ENCODE data around the gene BCL2. TPM values are rescaled to one million over a fixed set of nuclear protein-coding genes. Genes with fewer than 3 reads are reported as not detected.

Gene BCL2
- polyA plus RNA-seq, 1 of the 3 experiments (the other 2 are of a cell fraction), result 1.5 TPM

DNA sequence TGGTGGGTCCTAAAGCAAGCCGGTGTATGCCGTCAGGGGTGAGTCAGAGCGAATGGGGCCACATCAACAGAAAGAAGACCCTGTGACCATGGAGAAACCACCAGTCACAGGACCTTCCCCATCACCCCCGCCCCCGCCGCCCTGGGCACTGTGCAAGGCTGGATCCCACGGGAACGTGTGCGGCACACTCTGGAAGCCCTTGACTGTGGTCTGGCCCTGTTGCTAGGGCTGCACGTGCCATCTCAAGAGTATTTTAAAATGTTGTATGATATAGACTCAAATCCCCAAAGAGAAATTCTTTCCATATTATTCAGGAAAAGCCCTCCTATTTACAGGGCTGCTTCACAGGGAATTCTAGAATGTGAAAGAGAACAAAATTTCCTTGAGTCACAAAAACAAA, 174.8 kb downstream of the BCL2 start:
- Histone ChIP-seq H3K36me3 (replicated peaks in 1 of 2; ENCODE audit: control insufficient read depth in 1 of 2, insufficient read depth in 2 of 2, low read length in 1 of 2) (no peaks in the 10 kb centered on the region), H3K9me2 (no peaks in the 10 kb centered on the region), H3K4me3 (ENCODE audit: low read depth in 2 of 2, low read length in 1 of 2) (no peak overlapping the region), H2AFZ (ENCODE audit: low read depth) (no peak overlapping the region), H3F3A (replicated peaks; ENCODE audit: insufficient read depth) (no peaks in the 10 kb centered on the region), H4K20me1 (ENCODE audit: insufficient read depth) (no peaks in the 10 kb centered on the region), H3K27me3 (ENCODE audit: insufficient read depth) (no peaks in the 10 kb centered on the region), H3K9me3 (no peaks in the 10 kb centered on the region), H3K4me2 (no peak overlapping the region), H3K27ac (ENCODE audit: low read depth in 2 of 2, low read length in 1 of 2) (no peak overlapping the region), H3K9ac (no peak overlapping the region), H3K79me2 (ENCODE audit: insufficient read depth) (no peaks in the 10 kb centered on the region), H3K4me1 (ENCODE audit: control insufficient read depth in 1 of 2, insufficient read depth in 2 of 2, low read depth in 1 of 2, low read length in 1 of 2) (peaks cover 0 to 36% of the 10 kb centered on the region in 2 experiments; a peak in 2 of 4 replicates)
- no peak for DNase-seq
- ChIA-PET POLR2A (no interaction called here), CTCF (interaction anchor here (0.6 to 3.1 kb wide), 4 partner anchors 26 to 178 kb away, joined by 3 to 20 read pairs (median 6); no protein-coding TSS in a partner anchor)
- TF ChIP-seq GATA2 (CRISPR knock-in tag; IDR thresholded peaks at IDR 0.05) (no peak), FOXJ3 (CRISPR knock-in tag; IDR thresholded peaks at IDR 0.05) (no peak), MEF2A (IDR thresholded peaks at IDR 0.05; ENCODE audit: borderline replicate concordance, low read depth) (no peak), MXI1 (IDR thresholded peaks at IDR 0.05; ENCODE audit: low read depth, low read length) (no peak), JUND (IDR thresholded peaks at IDR 0.05) (no peak)
- TF ChIP-seq, protein P1, sequence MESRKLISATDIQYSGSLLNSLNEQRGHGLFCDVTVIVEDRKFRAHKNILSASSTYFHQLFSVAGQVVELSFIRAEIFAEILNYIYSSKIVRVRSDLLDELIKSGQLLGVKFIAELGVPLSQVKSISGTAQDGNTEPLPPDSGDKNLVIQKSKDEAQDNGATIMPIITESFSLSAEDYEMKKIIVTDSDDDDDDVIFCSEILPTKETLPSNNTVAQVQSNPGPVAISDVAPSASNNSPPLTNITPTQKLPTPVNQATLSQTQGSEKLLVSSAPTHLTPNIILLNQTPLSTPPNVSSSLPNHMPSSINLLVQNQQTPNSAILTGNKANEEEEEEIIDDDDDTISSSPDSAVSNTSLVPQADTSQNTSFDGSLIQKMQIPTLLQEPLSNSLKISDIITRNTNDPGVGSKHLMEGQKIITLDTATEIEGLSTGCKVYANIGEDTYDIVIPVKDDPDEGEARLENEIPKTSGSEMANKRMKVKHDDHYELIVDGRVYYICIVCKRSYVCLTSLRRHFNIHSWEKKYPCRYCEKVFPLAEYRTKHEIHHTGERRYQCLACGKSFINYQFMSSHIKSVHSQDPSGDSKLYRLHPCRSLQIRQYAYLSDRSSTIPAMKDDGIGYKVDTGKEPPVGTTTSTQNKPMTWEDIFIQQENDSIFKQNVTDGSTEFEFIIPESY (IDR thresholded peaks at IDR 0.05; ENCODE audit: borderline replicate concordance, low read depth), result no peak
- TF ChIP-seq, protein P2, sequence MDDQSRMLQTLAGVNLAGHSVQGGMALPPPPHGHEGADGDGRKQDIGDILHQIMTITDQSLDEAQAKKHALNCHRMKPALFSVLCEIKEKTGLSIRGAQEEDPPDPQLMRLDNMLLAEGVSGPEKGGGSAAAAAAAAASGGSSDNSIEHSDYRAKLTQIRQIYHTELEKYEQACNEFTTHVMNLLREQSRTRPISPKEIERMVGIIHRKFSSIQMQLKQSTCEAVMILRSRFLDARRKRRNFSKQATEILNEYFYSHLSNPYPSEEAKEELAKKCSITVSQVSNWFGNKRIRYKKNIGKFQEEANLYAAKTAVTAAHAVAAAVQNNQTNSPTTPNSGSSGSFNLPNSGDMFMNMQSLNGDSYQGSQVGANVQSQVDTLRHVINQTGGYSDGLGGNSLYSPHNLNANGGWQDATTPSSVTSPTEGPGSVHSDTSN (IDR thresholded peaks at IDR 0.05), result no peak
- 86% methylated on average over 4 of the region's 10 CpGs for WGBS (ENCODE audit: low lambda C conversion rate)

DNA sequence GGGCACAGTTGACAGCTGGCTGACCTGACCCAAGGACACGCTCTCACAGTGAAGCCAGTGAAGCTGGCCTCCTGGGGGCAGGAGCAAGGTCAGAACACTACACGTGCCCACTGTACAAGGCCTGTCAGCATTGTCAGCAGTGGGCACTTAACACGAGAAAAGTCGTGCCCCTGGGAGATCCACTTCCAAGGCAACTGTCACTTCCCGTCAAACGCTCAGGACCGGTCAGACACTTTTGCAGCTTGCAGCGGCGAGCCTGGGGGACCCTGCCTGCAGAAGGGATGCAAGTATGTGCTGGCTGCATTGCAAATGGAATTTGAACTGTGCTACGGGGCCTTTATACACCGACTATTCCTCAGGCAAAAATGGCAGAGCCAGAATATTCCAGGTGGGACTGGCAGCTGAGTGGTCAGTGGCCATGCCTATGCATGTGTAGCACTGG, 176.2 kb downstream of the BCL2 start:
- Histone ChIP-seq H3K9me3 (no peaks in the 10 kb centered on the region), H3K4me3 (ENCODE audit: low read depth in 2 of 2, low read length in 1 of 2) (no peak overlapping the region), H3K9ac (no peak overlapping the region), H2AFZ (ENCODE audit: low read depth) (no peak overlapping the region), H3K4me1 (ENCODE audit: control insufficient read depth in 1 of 2, insufficient read depth in 2 of 2, low read depth in 1 of 2, low read length in 1 of 2) (peaks cover 0 to 31% of the 10 kb centered on the region in 2 experiments; a peak in 2 of 4 replicates), H3F3A (replicated peaks; ENCODE audit: insufficient read depth) (no peaks in the 10 kb centered on the region), H3K36me3 (replicated peaks in 1 of 2; ENCODE audit: control insufficient read depth in 1 of 2, insufficient read depth in 2 of 2, low read length in 1 of 2) (no peaks in the 10 kb centered on the region), H4K20me1 (ENCODE audit: insufficient read depth) (no peaks in the 10 kb centered on the region), H3K79me2 (ENCODE audit: insufficient read depth) (no peaks in the 10 kb centered on the region), H3K9me2 (no peaks in the 10 kb centered on the region), H3K4me2 (no peak overlapping the region), H3K27me3 (ENCODE audit: insufficient read depth) (no peaks in the 10 kb centered on the region), H3K27ac (ENCODE audit: low read depth in 2 of 2, low read length in 1 of 2) (peak overlapping the region in 1 of 2 experiments; percentile 90; a peak in 2 of 4 replicates)
- peak; percentile 45 for DNase-seq
- CTCF ChIA-PET, result interaction anchor here (0.9 to 3.1 kb wide), 6 partner anchors 11 to 175 kb away, joined by 3 to 20 read pairs (median 4); no protein-coding TSS in a partner anchor
- POLR2A ChIA-PET, result no interaction called here
- WGBS (ENCODE audit: low lambda C conversion rate), result 84% methylated on average over 11 of the region's 11 CpGs
- TF ChIP-seq FOSL2 (IDR thresholded peaks at IDR 0.05; ENCODE audit: borderline replicate concordance, low read depth) (no peak), NFIC (IDR thresholded peaks at IDR 0.05; ENCODE audit: borderline replicate concordance) (no peak), GABPA (IDR thresholded peaks at IDR 0.05; ENCODE audit: low read depth) (no peak), MXI1 (IDR thresholded peaks at IDR 0.05; ENCODE audit: low read depth, low read length) (no peak), ELF1 (IDR thresholded peaks at IDR 0.05) (no peak), YY1 (IDR thresholded peaks at IDR 0.05; ENCODE audit: low read depth) (no peak), RAD21 (IDR thresholded peaks at IDR 0.05; ENCODE audit: low read length) (no peak), JUND (IDR thresholded peaks at IDR 0.05) (no peak), SMC3 (IDR thresholded peaks at IDR 0.05; ENCODE audit: low read depth, low read length) (no peak), EP300 (IDR thresholded peaks at IDR 0.05; ENCODE audit: borderline replicate concordance in 1 of 2, low read depth in 1 of 2, low read length in 1 of 2) (no peak)
- TF ChIP-seq, protein P3, sequence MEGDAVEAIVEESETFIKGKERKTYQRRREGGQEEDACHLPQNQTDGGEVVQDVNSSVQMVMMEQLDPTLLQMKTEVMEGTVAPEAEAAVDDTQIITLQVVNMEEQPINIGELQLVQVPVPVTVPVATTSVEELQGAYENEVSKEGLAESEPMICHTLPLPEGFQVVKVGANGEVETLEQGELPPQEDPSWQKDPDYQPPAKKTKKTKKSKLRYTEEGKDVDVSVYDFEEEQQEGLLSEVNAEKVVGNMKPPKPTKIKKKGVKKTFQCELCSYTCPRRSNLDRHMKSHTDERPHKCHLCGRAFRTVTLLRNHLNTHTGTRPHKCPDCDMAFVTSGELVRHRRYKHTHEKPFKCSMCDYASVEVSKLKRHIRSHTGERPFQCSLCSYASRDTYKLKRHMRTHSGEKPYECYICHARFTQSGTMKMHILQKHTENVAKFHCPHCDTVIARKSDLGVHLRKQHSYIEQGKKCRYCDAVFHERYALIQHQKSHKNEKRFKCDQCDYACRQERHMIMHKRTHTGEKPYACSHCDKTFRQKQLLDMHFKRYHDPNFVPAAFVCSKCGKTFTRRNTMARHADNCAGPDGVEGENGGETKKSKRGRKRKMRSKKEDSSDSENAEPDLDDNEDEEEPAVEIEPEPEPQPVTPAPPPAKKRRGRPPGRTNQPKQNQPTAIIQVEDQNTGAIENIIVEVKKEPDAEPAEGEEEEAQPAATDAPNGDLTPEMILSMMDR (IDR thresholded peaks at IDR 0.05), result no peak
- TF ChIP-seq, protein P4, sequence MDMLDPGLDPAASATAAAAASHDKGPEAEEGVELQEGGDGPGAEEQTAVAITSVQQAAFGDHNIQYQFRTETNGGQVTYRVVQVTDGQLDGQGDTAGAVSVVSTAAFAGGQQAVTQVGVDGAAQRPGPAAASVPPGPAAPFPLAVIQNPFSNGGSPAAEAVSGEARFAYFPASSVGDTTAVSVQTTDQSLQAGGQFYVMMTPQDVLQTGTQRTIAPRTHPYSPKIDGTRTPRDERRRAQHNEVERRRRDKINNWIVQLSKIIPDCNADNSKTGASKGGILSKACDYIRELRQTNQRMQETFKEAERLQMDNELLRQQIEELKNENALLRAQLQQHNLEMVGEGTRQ (IDR thresholded peaks at IDR 0.05; ENCODE audit: borderline replicate concordance, low read depth, low read length), result no peak
- TF ChIP-seq, protein P2 (IDR thresholded peaks at IDR 0.05), result no peak
- TF ChIP-seq, protein P5, sequence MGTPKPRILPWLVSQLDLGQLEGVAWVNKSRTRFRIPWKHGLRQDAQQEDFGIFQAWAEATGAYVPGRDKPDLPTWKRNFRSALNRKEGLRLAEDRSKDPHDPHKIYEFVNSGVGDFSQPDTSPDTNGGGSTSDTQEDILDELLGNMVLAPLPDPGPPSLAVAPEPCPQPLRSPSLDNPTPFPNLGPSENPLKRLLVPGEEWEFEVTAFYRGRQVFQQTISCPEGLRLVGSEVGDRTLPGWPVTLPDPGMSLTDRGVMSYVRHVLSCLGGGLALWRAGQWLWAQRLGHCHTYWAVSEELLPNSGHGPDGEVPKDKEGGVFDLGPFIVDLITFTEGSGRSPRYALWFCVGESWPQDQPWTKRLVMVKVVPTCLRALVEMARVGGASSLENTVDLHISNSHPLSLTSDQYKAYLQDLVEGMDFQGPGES (IDR thresholded peaks at IDR 0.05; ENCODE audit: low read depth, low read length), result no peak
- TF ChIP-seq, protein P6, sequence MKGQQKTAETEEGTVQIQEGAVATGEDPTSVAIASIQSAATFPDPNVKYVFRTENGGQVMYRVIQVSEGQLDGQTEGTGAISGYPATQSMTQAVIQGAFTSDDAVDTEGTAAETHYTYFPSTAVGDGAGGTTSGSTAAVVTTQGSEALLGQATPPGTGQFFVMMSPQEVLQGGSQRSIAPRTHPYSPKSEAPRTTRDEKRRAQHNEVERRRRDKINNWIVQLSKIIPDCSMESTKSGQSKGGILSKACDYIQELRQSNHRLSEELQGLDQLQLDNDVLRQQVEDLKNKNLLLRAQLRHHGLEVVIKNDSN (IDR thresholded peaks at IDR 0.05; ENCODE audit: borderline replicate concordance, low read depth), result no peak

Data from SK-N-SH (cell line).